ENCODE data around the gene ARVCF. TPM values are rescaled to one million over a fixed set of nuclear protein-coding genes. Genes with fewer than 3 reads are reported as not detected.

The ARVCF gene
- polyA plus RNA-seq, 3 donors: 17.3 to 30.7 (median 26.0) TPM

DNA sequence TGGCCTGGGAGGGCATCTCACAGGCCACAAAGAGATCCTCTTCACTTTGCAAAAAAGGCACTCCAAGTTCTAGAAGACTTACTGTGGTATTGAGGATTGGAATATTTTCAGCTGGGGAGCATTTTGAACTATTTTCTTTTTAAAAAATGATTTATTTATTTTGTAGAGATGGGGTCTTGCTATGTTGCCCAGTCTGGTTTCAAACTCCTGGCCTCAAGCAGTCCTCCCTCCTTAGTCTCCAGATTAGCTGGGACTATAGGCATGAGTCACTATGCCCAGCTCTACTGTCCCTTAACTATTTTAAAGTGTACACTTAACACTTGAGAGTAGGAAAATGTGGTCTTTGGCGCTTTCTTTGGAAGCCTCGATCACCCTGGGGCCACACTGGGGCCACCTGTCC lies 38.5 kb upstream of the ARVCF start:
- DNase-seq (ENCODE audit: extremely low read depth in 1 of 11, low read depth in 9 of 11, low spot score in 4 of 11): no peak

DNA sequence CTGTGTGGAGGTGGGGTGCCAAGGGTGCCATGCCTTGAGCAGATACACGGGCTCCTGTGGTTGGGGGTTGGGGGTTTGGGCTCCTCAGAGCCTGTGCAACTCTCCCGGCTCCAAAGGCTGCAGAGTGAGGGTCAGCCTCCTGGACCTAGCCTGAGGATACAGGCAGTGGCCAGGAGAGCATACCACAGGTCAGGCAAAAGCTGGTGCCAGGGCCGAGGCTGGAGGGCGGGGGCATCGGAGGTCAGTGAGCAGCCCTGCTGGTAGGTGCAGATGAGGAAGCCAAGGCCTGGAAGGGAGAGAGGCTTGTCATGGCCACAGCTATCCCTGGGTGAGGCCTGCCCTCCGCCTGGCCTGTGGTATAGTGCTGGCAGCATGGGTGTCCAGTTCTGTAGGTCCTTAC lies 37.9 kb upstream of the ARVCF start:
- no peak for DNase-seq (ENCODE audit: extremely low read depth in 1 of 11, low read depth in 9 of 11, low spot score in 4 of 11)

DNA sequence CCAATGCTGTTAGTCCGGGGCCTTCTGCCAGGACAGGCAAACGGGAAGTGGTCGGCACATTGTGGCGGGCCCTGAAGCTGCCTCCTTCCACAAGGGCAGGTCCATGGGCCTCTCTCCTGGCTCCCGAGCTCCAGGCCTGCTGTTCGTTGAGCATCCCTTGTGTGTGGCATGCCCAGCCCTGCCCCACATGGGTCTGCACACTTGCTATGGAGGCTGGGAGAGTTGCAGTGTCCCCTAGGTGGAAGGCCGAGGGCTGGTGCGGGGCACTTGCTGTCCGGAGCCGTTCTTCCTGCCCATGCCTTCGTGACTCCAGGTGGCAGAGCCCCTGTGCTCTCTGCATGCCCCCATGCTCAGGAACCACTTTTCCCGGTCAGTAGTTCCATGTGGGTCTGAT lies 37.4 kb upstream of the ARVCF start:
- no peak for DNase-seq (ENCODE audit: extremely low read depth in 1 of 11, low read depth in 9 of 11, low spot score in 4 of 11)

DNA sequence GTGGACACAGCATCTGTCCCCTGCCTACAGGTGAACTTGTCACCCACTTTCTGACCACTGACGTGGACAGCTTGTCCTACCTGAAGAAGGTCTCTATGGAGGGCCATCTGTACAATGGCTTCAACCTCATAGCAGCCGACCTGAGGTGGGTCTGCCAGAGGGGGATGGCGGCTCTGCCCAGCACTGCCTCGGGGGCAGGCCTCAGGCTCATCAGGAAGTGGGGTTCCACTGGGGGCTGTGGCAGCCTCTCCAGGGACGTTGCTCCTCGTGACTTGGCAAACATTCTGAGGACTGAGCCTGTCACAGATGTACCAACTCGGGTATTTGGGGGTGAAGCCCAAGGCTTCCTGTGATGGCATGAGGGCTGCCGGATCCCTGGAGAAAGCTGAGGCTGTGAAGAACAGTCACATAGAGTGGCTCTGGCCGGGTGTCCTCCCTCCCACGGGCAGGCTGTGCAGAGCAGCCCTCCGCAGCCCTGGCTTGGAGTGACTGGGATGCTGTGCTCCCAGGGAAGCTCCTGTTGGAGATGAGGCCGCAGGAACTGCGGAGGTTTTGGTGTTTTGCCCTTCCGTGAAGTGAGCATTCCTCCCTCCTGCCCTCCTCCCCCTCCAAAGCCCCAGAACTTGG lies 36.9 kb upstream of the ARVCF start:
- DNase-seq (ENCODE audit: extremely low read depth in 1 of 11, low read depth in 9 of 11, low spot score in 4 of 11): no peak

DNA sequence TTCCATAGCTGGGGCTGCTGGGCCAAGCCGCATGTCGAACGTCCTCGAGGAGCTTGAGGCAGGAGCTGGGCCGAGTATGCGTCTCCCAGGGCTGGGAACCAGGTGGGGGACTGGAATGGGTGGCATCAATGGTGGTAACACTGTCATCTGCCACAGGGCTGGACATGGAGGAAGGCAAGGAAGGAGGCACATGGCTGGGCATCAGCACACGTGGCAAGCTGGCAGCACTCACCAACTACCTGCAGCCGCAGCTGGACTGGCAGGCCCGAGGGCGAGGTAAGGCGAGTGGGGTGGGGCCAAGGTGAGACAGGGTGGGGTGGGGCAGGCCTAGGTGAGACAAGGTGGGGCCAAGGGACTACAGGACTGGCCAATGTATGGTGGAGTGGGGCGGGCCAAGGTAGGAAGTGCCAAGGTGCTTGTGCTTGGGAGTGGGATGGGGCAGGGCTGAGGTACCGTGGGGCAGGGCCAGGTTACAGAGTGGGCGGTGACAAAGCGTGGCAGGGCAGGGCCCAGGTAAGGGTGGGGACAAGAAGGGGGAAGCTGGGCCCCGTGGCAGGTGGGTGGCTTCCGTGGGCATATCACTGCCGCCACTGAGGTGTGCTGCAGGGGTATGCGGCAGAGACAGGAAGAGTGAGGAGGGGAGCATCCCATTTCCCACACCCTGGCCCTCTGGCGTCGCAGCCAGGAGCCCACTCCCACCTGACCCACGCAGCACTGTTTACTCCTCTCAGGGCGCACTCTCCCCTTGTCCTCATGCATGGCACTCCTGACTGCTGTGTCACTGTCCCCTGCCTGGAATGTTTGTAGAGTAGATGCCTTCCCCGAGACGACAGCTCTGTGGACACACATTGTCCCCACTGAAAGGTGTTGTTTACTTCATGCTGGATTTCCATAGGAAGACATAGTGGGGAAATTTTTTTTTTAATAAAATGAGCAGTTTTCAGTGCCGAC lies 36.0 kb upstream of the ARVCF start:
- DNase-seq (ENCODE audit: extremely low read depth in 1 of 11, low read depth in 9 of 11, low spot score in 4 of 11): no peak

DNA sequence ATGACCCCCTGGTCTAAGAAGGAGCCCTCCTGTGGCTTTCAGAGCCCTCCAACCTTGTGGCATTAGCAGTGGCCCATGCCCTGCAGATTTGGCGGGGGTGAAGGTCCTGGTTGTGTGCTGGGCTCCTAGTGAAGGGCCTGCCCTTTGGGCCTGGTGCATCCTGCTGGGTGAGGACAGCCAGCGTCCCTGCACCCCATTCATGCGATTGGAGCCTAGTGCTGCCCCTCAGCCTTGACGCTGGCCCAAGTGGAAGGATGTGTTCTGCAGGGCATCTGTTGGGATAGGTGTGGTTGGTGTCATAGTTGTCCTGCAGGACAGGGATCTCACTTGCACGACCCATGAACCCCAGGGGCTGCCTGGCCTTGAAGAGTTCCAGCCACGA lies 35.3 kb upstream of the ARVCF start:
- DNase-seq (ENCODE audit: extremely low read depth in 1 of 11, low read depth in 9 of 11, low spot score in 4 of 11): no peak

DNA sequence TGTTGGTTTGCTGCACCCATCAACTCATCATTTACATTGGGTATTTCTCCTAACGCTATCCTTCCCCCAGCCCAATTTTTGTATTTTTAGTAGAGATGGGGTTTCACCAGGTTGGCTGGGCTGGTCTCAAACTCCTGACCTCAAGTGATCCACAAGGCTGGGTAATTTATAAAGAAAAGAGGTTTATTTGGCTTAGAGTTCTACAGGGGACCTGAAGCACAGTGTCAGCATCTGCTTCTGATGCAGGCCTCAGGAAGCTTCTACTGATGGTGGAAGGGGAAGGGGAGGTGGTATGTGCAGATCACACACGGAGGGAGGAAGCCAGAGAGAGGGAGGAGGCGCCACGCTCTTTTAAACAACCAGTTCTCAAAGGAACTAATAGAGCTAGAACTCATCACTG lies 30.1 kb upstream of the ARVCF start:
- DNase-seq (ENCODE audit: extremely low read depth in 1 of 11, low read depth in 9 of 11, low spot score in 4 of 11): no peak

DNA sequence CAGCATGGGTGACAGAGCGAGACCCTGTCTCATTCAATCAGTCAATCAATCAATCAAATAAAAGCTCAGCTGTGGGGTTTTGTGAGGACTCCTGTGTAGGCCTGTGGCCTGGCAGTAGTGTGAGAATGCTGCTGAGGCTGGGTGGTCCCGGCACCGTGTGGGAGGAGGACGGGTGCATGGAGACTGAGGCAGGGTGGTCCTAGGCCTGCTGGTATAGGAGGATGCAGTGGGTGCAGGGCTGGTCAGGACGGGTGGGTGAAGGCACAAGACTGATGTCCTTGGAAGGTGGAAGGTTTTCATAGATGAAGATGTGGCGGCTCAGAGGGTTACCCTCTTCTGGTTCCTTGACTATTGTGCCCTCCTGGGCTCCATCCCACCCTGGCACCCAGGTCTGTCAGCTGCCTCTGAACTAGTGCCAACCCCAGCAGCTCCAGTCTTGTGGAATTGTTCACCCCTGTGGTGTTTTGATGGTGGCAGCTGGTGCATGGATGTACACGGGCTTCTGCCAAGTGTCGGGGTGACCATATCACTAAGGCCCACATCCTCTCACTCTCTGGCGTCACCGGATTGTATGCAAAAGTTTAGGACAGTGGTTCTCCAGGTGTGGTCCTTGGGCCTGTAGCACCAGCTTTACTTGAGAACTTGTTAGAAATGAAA lies 28.0 kb upstream of the ARVCF start:
- no peak for DNase-seq (ENCODE audit: extremely low read depth in 1 of 11, low read depth in 9 of 11, low spot score in 4 of 11)

DNA sequence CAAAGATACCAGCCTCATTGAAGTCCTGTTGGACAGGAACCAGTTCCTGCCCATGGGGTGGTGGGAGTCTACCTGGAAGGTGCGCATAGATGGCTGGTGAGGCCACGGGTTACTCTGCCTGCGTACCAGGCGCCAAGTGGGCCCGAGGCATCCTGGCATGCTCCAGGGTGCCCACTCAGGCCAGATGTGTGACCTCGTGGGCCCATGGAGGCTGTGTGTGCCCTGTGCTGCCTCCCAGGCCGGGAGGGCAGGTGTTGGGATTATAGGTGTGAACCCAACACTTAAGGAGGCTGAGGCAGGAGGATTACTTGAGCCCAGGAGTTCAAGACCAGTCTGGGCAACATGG lies 27.3 kb upstream of the ARVCF start:
- no peak for DNase-seq (ENCODE audit: extremely low read depth in 1 of 11, low read depth in 9 of 11, low spot score in 4 of 11)

DNA sequence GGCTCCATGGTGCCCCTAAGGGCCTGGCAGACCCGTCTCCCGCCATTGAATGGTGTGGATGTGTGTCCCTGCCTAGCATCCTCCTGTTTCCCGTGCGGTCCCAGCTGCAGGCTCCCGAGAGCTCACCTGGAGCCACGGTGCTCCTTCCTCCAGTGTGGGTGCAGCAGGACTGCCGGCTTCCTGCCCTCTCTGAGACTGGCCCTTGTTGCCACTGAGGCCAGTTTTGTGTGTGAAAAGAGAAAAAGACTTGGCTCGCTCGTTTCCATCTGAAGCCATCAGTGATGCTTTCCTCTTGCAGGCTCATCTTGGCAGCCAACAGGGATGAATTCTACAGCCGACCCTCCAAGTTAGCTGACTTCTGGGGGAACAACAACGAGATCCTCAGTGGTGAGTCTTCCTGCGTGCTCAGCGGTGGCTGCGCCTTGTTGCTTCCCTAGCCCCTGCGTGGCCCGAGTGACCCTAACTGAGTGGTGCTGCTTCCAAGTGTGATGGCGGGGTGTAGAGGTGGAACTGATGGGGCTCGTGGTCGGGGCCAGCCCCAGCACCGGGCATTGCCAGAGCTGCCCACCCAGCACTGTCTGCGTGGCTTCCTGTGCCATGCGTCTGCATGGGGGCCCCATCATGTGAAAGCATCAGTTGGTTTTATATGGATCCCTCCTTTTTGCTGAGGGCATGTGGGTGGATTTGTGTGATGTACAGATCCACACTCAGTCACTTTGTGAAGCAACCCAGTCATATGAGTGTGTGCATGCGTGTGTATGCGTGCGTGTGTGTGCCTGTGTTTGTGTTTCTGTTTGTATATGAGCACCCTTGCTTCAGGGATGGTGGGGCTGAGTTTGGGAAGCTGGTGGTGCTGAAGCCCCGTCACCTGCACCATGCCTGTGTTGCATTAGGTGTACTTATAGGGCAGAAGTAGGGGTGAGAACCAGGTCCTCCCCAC lies 26.7 kb upstream of the ARVCF start:
- no peak for DNase-seq (ENCODE audit: extremely low read depth in 1 of 11, low read depth in 9 of 11, low spot score in 4 of 11)

DNA sequence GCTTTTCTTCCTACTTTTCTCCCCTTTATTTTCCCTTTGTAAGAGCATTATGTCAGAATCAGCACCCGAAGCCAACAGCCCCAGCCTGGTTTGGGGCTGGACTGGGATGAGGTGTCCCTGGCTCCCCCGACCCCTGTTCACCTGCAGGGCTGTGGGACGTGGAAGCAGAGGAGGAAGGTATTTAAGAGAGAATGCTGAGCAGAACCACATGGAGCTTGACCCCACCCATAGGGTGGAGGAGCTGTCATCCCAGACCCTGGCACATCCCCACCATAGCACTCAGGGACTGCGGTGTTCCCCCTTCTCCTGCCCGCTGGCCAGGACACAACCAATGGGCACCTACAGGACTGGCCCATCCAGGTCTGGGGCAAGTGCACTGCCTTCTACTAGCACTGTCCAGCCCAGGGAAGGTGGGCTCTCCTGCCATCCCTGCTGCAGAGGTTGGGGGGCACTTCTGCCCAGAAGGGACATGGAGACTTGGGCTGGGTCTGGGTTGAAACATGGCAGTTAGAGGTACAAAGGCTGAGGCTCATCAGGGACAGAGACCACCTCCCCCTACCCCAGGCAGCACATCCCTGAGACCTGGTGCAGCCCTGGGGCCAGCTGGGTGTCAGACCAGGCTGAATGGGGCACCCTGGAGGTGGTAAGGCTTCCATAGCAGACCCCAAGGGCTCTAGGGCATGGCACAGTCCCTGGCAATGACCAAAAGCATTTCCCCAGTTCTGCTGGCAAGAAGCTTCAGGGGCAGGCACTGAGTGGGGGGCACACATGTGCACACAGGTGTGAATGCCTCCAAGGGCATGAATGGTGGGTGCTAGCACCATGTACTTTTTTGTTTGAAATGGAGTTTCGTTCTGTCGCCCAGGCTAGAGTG lies 23.9 kb upstream of the ARVCF start:
- no peak for DNase-seq (ENCODE audit: extremely low read depth in 1 of 11, low read depth in 9 of 11, low spot score in 4 of 11)

DNA sequence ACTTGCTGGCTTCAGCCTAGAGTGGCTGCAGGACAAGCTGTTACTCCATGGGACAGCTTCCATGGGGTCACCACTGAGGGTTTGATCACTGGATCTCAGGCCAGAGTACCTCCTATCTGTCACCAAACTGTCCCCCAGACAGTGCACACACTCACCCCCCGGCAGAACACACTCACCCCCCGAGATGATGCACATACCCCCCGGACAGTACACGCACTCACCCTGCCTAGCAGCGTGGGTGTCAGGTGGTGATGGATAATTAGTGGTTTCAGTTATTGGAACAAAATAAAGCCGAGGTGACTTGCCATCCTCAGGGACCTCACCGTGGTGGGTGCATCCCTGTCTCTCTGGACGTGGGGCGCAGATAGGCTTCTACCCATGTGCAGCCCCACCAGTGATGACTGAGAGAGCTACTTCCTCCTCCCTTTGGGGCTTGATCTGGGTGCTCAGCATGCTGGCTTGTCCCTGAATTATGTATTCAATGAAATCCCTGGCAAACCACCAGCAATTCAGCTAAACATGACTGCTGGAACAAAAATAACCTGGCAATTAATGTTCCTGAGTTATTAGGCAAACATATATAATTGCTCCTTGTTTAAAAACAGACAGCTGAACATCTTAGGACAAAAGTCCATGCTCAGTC lies 23.2 kb upstream of the ARVCF start:
- no peak for DNase-seq (ENCODE audit: extremely low read depth in 1 of 11, low read depth in 9 of 11, low spot score in 4 of 11)

DNA sequence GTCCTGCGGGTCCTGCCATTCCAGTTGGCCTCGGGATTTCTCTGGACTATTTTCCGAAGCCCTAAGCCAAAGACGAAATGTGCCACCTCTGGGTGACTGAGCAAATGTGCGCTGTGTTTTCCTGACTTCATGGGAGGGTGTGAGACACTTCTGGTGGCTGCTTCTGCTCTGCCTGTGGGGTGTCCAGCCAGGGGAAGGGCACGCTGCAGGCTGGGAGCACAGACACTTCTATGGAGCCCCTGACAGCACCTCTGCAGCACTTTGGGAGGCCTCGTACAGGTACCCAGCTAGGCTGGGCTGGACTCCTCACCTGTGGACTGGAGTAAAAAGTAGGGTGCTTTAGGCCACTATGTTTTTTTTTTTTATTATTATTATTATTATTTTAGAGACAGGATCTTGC lies 22.0 kb upstream of the ARVCF start:
- no peak for DNase-seq (ENCODE audit: extremely low read depth in 1 of 11, low read depth in 9 of 11, low spot score in 4 of 11)

DNA sequence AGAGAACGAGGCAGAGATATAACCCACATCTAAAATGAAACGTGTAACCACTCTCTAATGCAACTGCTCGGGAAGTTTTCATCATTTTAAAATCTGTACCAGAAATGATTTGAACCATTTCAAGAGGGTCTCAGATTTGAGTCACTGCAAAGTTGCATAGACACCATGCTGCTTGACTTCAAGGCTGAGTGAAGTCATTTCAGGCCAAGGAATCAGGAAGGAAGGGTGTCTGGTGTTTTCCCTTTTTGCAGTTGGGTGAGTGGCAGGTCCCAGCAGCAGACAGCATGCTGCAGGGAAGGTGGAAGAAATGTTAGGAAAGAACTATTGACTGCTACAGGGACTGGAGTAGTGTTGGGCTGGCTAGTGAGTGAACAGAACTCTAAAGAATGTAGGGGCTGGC lies 20.8 kb upstream of the ARVCF start:
- no peak for DNase-seq (ENCODE audit: extremely low read depth in 1 of 11, low read depth in 9 of 11, low spot score in 4 of 11)

DNA sequence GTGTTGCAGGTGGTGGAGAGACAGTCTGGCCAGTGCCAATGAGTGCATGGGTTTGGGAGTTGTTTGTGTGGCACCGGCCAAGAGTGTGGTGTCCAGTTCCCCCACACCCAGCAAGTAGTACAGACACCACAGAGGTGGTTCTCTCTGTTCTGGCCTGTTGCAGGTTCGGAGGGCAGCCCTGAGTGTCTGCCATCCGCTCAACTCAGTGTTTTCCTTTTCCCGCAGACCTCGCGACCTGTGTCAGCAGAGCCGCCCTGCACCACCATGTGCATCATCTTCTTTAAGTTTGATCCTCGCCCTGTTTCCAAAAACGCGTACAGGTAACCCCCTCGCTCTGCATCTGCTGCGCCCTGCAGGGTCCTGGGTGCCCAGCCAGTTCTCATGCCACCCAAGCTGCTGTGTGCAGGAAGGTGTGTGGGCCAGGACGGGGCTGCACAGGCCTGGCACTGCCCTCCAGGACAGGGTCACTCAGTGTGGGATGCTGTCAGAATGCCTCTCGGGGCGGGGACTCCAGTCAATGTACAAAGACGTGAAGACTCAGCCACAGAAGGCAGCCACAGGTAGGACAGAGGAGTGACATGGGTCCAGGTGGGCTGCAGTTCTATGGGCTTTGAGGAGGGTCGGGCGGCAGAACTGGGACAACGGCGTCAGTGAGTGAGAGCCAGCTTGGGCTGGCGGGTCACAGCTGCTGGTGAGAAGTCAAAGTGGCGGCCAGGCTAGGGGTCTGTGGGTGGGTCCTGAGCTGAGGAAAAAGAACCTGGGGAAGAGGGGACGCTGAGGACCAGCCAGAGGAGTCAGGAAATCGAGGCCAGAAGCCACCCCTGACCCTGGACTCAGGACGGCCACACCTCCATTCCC lies 20.1 kb upstream of the ARVCF start:
- no peak for DNase-seq (ENCODE audit: extremely low read depth in 1 of 11, low read depth in 9 of 11, low spot score in 4 of 11)

DNA sequence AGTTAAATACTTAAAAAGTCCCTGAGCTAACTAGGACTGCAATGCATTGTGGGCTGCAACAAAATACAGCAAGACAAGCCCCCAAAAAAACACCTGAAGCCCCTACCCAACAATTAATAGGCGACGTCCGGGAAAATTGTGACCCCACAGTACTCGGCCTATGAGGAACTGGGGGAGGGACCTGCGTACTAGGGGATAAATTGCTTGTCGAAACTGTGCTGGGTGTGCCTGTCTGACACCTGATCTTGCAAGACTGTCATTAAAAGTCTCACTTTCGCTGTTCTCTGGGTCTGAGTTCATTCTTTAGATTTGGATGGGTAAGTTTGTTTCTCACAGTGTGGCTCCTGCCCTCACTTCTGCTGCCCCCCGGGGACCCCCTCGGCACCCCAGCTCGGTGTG lies 19.5 kb upstream of the ARVCF start:
- DNase-seq (ENCODE audit: extremely low read depth in 1 of 11, low read depth in 9 of 11, low spot score in 4 of 11): peak in 1 of 11 donors; percentile 26
